GDM1 (cell line): ENCODE results near the gene WFIKKN1.
A peak's percentile ranks its signal among the peaks of the same experiment; 100 is the strongest.
"Not testable (repeated sequence)": the region's sequence is repeated elsewhere in the genome, so short reads cannot be mapped to it uniquely, and the experiment has no call there.

Experiments
- DNase-seq: peaks from one replicate; lab custom pipeline; 2025; lab: John Stamatoyannopoulos, UW

Gene WFIKKN1

DNA sequence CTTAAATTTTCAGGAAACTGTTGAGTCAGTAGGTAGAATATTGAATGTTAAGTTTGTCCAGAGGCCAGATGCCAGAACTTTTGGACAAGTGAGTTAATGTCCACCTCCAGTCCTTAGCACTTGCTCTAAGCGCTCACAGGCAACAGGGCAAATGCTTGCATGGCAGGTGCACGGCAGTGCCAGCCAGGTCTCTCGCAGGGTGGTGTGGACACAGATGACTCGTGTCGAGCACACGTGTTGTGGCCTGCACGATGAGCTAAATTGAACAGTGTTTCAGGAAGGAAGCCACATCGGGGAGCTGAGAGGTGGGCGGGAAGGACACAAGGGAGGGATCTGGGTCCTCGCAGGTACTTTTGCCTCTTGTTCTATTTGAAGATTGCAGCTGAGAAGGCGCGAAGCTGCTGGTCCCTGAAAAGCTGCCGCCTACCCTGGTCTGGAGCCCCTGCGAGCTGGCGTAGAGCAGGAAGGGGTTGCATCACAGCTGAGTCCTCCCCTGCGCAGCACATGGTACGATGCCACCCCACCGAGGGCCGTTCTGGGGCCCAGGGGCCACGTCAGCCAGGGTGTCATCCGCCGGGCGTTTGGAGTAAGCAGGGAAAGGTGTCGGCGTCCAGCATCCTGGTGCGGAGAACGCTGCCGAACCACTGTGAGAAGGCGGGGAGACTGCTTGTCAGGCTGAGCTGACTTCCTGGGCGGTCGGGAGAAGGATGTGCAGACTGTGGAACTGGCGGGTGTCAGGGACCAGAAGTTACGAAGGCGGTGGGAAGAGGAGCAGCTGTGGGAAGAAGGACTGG is 34.6 kb upstream of the WFIKKN1 start:
- DNase-seq = no peak

DNA sequence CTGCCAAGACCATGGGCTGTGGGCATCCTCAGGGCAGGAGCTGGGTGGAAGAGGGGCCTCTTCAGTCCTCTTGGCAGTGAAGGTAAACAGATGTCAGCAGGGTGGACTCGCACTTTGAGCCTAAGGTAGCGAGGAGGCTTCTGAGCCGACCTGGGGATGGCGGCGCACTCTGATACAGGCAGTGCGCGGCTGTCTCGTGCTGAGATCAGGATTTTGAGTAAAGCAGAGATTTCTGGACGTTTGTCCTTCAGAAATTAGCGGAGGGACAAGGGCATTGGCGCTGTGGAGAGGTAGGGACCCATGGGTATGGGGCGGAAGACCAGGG is 34.1 kb upstream of the WFIKKN1 start:
- DNase-seq = no peak

DNA sequence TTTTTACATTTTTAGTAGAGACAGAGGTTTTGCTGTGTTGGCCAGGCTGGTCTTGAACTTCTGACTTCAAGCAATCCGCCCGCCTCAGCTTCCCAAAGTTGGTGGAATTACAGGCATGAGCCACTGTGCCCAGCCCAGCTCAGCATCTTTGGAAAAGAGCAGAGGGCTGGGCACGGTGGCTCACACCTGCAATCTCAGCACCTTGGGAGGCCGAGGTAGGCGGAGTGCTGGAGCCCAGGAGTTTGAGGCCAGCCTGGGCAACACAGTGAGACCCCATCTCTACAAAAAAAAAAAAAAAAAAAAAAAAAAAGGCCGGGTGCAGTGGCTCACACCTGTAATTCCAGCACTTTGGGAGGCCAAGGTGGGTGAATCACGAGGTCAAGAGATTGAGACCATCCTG is 33.1 kb upstream of the WFIKKN1 start:
- DNase-seq = not testable (repeated sequence)

DNA sequence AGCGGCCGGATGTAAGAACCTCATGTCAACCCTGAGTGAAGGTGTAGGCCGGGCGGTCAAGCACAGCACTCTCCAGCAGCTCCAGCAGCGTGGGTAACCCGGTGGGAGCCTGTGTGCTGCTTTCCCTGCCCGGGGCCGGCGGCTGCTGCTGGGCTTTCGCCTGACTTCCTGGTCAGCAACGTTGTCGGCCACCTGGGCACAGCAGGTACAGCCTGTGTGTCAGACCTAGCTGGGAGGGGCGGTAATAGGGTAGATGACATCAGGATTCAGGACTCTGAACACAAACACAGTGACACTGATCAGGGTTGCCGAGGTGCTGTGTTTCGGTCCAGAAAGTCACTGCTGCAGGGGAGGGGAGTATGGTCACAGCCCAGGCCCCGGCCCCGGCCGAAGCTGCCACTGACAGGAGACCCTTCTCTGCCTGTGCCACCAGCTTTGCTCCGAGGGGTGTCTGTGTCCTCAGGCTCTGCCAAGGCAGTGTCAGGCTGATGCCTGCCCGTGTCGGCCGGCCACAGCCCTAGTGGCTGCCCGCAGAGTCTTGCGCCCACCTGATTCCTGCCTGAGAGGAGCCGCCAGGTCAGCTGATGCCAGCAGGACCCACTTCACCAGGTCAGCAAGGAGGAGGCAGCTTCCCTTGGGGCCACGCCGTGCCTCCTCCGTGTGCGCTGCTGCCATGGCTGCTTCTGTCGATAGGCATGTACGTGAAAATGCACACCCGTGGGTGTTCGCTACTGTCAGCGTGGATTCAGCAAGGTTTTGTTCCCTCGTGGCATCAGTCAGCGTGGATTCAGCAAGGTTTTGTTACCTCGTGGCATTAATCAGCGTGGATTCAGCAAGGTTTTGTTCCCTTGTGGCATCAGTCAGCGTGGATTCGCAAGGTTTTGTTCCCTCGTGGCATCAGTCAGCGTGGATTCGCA is 31.7 kb upstream of the WFIKKN1 start:
- no peak for DNase-seq

DNA sequence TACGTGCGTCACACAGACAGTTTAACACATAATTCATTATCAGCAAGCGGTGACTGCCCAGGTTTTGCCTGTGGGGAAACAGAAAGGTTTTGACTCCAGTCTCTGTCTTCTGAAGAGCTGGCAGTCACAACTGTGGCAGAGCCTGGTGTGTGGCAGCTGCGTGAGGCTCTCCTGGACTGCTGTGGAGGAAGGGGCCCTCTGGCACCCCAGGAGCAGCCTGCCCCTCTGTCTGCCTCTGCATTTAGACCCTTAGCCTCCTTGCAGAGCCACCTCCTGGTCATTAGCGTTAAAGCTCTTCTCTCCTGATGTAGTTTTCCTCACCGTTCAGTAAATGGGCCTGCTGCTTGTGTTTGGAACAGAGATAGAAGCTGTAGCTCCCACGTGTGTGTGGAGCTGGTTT is 30.0 kb upstream of the WFIKKN1 start:
- DNase-seq = no peak

DNA sequence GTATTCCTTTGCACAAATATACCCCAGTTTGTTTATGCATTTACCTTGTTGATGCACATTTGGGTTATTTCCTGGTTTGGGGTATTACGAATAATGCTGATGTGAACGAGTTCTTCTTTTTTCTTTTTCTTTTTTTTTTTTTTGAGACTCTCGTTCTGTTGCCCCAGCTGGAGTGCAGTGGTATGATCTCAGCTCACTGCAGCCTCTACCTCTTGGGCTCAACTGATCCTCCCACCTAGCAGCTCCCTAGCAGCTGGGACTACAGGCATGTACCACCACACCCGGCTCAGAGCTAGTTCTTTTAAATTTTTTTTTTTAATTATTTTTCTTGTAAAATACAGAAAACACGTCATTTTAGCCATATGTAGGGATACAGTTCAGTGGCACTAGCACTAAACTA is 26.9 kb upstream of the WFIKKN1 start:
- no peak for DNase-seq

DNA sequence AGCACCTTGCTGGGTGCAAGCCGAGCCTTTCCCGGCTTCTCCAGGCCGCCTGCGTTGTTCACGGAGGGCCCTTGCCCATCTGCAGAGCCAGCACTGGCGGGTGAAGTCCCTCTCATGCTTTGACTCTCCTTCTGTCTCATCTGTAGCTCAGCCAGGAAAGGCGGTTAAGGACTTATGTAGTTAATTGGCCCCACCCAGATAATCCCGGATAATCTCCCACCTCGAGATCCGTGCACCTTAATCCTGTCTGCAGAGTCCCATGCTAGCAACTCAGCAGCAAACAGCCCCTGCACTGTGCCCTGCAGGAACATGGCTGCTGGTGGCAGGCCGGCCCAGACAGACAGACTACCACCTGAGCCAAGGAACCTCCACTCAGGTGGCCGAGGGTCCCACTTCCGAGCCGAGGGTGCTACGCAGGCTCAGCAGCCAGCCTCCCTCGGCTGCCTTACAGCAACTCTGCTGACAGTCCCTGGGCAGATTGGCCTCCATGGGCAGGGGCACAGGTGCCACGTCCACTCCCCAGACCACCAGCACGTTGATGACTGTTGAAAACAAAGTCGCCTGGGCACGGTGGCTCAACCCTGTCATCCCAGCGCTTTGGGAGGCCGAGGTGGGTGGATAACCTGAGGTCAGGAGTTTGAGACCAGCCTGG is 24.0 kb upstream of the WFIKKN1 start:
- no peak for DNase-seq

DNA sequence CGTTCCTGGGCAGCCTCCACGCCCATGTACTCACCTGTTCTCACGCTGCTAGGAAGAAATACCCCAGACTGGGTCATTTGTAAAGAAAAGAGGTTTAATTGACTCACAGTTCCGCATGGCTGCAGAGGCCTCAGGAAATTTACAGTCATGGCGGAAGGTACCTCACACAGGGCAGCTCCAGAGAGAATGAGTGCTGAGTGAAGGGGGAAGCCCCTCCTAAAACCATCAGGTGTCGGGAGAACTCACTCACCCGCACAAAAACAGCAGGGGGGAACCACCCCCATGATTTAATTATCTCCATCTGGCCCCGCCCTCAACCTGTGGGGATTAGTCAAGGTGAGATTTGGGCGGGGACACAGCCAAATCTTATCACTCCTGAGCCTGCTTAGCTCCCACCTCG is 22.8 kb upstream of the WFIKKN1 start:
- no peak for DNase-seq

DNA sequence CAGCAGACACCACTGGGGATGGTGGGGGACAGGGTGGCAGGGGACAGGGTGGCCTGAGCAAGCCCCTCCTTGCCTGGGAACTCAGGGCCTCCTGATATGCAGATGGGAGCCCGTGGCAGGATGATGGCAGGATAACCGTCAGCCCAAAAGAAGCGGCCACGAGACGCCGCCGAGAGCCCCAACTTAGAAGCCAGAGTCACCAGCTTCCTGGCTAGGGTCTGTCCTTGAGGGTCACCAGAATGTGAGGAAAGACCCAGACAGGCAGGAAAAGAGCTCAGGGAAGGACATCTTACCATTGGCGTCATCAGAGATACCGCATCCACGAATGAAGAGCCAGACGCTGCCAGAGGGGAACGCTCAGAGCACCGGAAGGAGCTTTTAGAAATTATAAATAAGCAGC is 21.5 kb upstream of the WFIKKN1 start:
- no peak for DNase-seq

DNA sequence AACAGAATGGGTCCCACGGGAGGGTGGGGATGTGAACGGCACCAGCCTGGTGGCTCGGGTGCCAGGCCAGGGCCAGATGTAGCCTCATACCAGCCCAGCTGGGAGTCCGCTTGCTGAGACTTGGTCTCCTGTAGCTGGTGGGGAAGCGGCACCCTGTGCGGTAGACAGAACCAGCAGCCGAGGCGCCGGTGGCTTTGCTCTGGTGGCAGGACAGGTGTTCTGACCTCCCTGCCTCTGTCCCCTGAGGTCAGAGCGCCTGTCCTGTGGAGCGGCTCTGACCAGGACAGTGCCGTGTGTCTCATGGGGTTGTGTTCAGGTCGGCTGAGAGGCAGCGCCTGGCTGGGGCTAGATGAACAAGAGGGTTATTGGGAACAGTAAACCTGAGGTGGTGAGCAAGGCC is 20.8 kb upstream of the WFIKKN1 start:
- DNase-seq = no peak

DNA sequence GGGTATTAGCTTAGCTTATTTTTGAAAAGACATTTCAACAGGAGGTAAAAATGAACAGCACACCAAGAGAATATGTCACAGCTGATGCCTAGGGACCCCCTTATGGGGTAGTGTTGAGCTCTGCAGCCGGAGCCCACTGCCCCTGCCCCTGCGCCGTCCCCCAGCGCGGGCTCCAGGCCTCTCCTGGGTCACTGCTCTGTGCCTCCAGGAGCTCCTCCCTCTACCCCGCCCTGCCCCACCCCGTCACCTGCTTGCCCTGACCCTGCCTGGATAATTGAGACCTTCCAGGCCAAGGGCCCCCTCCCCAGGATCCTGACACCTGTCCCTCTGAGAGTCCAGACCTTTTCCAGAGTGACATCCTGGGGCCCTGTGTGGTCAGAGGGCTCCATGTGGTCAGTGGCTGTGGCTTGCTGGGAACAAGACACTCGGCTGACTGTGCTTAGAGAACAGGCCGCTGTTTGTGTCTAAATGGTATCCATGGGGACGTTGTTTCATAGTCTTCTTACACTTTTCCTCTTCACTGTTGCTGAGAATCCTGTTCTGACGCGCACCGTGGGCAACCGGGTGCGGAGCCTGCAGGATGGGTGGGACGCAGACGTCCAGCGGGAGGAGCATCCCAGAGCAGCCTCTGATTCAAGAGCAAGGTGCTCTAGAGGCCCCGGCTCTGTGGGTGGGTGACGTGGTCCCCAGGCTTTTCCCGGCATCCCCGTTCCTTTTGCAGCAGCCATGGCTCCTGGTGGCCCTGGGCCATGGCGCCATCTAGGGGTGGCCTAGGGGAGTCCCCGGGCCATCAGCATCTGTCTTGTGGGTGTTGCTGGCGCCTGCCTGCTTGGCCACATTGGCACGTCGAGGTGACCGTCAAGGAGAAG is 20.0 kb upstream of the WFIKKN1 start:
- DNase-seq = peak; percentile 31

DNA sequence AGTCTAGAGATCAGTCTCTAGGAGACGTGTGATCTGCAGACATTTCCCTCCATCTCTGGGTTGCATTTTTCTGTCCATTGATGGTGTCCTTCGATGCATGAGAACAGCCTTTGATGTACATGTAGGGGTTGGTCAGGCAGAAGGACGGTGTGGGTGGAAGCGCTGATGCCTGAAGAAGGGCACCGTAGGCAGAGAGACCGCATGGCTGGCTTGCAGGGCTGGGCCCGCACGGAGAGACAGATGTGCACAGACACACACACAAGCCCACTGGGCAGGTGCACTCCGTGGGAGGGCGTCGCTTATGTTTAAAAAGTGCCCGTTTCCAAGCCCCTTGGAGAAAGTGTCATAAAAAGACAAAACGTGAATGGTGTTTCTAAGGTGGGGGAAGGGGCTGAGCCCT is 15.7 kb upstream of the WFIKKN1 start:
- DNase-seq = no peak

DNA sequence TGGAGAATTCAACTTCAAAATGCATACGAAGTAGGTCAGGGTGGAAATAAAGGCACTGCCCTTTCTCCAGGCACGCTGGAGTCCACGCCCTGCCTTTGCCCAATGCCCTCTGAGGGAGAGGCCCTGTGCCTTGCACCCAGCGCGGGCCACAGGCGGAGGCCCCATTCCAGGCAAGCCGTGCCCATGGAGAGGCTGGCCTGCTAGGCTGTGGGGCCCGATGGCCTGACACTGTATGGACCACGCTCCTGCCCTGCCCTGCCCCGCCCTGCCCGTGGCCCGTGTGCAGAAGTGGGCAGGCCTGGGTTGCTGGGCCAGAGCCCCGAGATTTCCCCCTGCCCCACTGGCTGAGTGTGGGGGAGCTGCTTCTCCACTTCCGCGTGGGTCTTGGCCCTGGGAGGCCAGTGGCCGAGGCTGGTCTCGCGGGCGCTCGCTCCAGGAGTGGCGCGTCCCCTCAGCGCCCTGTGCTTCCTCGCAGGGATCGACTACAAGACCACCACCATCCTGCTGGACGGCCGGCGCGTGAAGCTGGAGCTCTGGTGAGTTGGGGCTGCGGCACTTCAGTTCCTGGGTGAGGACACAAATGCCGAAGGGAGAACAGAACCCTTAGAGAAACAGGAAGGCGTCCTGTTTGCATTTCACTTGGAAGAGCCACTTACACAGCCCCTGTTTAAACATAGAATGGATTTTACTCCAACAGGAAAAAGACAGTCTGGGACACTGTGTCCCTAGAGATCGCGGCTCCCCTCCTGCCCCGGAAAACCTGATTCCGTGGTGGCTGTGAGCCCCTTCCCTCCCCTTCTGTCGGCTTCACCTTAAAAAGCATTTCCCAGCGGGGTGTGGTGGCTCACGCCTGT is 13.8 kb upstream of the WFIKKN1 start:
- DNase-seq = no peak

DNA sequence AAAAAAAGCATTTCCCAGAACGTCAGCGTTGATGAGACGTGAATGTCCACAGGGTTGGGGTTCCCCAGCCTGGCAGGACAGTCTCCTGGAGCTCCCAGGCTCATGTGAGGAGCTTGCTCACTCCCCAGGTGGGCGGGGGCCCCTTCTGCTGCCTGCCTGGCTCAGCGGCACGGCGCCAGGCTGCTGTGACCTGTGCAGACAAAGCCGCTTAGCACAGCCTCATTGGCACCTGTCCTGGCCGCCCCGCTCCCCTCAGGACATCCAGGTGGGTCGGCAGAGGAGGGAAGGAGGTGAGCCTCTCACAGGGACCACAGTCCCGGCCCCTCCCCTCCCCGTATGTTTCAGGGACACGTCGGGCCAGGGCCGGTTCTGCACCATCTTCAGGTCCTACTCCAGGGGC is 12.9 kb upstream of the WFIKKN1 start:
- no peak for DNase-seq

DNA sequence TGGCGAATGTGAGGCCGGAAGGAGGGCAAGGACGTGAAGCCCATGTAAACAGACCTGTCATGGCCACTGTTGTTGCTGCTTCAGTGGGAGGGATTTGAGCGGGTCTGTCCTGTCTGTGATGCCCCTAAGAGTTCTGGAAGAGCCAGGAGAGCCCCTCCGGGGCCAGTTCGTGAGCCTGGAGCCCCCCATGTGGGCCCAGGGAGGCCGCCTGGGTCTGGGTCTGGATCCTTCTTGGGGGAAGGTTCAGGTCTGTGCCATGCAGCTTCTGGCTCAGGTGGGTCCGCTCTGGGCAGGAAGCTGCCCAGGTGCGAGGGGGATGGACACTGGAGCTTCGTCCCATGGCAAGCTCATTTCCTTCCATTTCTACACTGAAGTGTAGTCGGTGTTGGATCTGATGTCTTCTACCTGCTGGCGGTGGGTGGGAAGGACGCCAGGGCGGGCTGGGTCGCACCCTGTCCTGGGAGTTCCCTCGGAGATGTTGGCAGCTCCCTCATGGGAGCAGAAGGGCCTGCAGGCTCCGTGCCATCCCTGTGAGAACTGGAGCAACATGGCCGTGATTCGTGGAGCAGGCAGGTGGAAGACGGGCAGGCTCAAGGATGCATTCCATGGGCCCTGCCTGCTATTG is 11.2 kb upstream of the WFIKKN1 start:
- DNase-seq = no peak

DNA sequence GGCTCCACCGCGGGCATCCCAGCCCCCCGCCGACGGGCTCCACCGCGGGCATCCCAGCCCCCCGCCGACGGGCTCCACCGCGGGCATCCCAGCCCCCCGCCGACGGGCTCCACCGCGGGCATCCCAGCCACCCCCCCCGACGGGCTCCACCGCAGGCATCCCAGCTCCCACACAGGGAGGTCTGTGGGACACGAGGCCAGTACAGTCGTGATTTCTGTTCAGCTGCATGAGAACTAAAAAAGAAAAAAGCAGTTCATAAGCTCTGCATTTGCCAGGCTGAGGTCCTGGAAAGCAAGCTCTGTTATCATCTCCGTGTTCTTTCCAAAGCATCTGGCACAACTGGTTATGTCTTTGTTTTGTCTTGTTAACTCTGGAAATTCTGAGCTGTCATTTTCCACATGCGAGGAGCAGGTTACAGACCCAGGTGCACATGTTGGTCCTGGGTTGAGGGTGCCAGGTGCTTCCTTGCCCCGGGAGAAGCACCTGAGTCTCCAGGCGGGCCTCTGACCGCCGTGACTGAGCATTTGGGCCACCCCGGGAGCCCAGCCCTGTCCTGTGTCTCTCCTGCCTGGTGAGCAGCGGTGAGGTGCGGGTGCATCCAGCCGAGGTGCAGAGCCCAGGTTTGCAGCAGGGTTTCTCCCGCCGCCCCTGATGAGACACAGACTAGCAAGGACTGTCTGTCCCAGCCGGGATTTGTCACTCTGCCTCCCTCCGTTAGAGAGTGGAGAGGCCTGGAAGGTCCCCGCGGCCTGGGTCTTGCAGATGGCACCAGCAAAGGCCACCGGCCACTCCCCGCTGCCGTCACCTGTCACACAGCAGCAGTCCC is 9.9 kb upstream of the WFIKKN1 start:
- no peak for DNase-seq

DNA sequence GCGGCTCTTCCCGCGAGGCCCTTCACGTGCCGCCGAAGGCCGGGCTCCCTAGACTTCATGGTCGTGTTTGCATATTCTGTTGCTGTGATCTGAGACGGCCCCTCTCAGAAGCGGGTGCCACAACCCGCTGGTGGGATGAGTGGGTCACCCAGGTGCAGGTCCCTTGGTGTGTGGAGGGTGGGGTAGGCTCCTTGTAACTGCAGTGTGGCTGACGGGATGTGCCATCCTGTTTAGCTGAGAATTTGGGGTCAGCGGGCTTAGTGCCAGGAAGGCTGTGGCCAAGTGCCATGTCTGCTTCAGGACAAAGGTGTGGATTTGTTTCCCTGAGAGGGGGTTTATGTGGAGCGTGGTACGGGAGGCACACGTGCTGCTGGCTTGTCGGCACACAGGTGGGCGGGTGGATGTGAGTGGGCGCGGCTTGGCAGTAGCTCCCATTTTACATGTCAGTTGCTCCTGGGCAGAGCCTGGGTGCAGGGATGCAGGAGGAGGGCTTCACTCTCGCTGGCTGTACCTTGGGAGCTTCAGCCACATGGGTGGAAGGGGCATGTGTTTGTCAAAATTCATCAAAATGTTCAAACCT is 9.2 kb upstream of the WFIKKN1 start:
- DNase-seq = no peak

DNA sequence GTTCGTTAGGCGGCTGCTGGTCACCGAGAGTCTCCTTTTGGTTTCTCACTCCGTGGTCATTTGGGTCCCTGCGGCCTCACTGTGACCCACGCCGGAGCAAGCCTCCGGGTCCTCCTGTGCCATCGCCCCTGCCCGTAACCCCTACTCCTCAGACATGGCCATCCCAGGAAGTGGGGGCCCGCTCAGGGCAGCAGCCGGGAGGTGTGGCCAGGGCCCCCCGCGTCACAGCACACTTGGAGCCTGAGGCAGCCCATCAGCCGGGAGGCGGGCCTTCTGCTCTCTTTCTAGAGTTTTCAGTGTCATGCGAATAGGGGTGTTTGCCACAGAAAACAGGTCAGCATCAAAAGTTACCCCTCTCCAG is 7.9 kb upstream of the WFIKKN1 start:
- no peak for DNase-seq

DNA sequence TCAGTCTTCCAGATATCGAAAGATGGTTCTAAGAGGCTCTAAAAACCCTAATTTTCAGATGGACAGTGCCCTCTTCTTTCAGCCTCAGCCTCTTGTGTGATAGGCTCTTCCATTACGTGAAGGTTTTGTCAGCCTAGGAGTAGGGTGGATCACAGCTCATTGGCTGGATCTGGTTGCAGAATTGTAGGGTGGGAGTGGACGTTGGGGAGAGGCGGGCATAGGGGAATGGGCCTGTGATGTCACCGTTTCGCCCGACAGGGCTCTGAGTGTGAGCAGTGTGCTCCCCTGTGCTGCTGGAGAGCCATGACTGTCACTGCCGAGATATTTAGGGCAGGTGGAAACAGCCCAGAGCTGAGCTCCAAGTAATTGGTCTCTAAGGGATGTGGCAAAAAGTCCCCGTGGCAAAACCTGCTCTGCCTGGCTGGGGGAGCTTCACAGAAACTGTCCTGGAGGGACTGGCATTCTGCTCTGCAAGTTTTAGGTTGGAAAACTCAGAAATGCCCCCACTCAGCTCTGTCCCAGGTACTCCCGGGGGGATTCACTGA is 6.2 kb upstream of the WFIKKN1 start:
- DNase-seq = no peak
